ENCODE data around the gene MICAL3.

DNA sequence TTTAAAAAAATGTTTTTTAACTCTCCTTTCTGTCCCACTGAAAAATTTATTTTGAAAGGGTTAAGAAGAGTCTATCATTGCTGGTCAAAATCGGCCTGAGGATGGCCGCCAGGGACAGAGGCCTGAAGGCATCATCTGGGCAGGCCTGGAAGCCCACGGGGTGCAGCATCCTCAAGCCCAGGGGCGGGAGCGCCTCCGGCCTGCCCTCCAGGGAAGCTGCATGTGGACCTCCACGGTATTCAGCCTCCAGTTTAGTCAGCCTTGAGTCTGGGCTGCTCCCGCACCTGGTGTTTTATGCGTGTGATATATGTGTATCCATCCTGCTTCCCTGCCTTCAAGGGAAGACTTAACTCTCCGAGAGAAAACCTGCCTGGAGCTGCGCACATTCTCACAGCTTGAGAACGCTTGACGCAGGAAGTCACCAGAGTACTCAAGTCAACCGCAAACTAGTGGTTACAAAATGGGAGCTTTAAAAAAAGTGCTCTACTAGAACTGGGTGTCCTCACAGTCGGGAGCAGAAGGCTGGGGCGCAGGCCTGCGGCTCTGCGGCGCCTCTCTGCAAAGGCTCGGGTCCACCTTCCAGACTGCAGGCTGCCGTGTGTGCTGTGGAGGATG, 236.5 kb downstream of the MICAL3 start:
- TF ChIP-seq, protein P1, sequence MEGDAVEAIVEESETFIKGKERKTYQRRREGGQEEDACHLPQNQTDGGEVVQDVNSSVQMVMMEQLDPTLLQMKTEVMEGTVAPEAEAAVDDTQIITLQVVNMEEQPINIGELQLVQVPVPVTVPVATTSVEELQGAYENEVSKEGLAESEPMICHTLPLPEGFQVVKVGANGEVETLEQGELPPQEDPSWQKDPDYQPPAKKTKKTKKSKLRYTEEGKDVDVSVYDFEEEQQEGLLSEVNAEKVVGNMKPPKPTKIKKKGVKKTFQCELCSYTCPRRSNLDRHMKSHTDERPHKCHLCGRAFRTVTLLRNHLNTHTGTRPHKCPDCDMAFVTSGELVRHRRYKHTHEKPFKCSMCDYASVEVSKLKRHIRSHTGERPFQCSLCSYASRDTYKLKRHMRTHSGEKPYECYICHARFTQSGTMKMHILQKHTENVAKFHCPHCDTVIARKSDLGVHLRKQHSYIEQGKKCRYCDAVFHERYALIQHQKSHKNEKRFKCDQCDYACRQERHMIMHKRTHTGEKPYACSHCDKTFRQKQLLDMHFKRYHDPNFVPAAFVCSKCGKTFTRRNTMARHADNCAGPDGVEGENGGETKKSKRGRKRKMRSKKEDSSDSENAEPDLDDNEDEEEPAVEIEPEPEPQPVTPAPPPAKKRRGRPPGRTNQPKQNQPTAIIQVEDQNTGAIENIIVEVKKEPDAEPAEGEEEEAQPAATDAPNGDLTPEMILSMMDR (IDR thresholded peaks at IDR 0.05; ENCODE audit: insufficient read depth, low read length): no peak
- TF ChIP-seq GABPA (IDR thresholded peaks at IDR 0.05; ENCODE audit: low read depth): no peak
